Activated CD4-positive, alpha-beta T cell treated with anti-CD3 and anti-CD28 coated beads for 48 hours (primary cell): ENCODE data around the gene ABHD16A.

Experiments used
- DNase-seq: peaks from one replicate; pipeline ENCODE4 v3.0.0-alpha.2; 2020

ABHD16A gene

DNA sequence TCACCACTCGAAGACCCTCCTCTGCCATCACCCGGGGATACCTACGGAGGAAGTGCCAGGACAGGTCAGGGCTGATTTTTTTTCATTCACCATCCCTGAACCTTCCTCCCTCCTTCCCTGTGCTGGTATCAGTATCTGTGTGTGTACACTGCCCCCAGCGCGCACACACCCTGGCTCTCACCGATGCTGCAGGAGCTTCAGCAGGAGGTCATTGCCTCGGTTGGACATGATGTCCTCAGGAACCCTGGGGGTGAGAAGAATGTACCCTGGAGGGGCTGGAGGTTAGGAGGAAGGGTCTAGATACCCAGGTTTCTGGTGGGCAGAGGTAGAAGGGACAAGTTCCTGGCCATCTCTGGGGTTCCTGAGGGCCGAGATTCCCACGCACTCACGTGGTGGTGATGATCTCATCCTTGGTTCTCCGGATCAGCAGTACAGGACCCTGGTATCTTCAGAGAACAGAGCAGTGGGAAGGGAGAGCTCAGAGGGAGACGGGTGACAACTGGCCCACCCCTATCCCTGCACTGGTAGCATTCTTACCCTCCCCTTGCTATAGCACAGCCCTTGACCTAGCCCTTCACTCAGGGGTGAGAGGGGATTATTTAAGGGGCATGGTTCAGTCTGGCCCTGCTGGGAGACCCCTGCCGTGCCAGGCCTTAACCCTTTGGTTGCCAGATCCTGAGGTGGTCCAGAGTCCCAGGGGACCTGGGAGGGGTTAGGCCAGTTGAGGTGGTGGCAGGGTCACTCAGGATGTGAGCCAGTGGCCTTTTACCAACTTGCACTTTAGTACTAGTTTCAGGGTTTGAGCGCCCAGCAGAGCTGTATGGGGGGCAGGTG lies 15.0 kb downstream of the ABHD16A start:
- DNase-seq, result no peak

DNA sequence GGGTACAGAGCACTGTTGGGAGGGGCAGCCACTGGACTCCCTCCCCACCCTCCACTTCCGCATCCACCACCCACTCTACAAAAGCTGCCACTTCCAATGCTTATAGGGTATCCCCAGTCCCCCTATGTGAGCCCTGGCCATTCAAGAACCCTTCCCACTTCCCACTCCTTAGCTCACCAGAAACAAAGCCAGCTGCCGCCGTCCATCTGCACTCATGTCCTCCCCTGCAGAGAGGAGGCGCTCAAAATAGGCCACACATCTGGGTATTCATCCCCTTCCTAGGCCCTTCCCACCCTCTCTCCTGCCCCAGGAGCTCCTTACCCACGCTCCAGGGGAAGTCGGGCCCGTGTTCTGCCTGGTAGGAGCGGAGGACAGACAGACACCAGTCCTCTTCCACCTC lies 15.8 kb downstream of the ABHD16A start:
- no peak for DNase-seq

DNA sequence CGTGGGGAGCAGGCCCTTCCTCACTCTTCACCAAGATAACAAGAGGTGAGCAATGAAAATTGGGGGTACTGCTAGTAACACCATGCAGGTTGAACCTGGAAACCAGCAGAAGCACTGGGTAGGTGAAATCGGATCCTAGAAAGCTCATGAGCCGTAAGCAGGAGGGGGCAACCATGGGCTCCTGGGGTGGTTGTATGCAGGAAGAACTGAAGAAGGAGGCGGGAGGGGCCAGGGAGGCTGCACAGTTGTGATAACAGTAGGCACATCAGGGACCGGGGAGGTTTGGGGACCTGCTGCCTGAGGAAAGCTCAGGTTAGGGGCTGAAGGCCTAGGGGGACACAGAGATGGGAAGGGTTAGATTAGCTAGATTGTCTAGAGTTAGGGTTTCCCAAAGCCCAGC lies 16.6 kb downstream of the ABHD16A start:
- DNase-seq, result no peak

DNA sequence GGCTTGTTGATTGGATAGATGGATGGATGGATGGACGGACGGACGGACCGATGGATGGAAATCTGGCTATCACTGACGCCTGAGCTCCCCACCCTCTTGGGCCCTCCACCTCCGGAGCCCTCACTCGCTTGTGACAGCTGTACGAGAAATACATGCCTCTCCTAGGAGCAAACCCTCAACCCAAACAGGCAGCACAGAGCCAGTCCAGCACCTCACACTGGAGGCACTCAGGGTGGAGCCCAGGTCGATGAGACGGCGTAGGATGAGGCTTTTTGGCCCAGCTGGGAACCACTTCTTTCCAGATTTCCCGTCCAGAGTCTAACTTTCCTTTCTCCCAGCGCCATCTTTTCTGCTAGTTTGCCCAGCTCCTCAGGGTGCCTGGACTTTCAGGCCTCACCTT lies 19.5 kb downstream of the ABHD16A start:
- DNase-seq, result no peak

DNA sequence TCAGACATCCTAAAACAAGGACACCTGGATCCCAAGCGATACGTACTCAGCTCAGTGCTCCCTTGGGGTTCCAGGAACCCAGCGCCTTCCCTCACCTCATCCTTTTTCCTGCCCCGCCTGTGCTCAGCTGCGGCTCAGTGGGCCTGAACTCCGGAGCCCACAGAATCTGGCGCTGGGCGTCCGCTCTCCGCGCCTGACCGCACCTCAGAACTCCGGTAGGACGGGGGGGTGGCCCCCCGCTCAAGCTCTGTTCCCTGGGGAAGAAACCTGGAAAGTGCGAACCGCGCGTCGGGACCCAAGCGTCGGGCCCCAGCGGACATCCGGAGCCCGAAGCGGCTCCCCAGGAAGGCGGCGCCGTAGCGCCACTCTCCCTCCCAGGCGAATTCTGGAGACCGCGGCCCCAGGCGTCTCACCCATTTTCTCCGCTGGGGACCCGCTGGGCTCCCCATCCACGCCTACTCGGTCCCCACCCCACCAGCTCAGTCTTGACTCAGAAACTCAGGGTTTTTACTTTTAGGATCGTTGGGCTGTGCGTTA lies 21.9 kb downstream of the ABHD16A start:
- DNase-seq, result peak; percentile 59

DNA sequence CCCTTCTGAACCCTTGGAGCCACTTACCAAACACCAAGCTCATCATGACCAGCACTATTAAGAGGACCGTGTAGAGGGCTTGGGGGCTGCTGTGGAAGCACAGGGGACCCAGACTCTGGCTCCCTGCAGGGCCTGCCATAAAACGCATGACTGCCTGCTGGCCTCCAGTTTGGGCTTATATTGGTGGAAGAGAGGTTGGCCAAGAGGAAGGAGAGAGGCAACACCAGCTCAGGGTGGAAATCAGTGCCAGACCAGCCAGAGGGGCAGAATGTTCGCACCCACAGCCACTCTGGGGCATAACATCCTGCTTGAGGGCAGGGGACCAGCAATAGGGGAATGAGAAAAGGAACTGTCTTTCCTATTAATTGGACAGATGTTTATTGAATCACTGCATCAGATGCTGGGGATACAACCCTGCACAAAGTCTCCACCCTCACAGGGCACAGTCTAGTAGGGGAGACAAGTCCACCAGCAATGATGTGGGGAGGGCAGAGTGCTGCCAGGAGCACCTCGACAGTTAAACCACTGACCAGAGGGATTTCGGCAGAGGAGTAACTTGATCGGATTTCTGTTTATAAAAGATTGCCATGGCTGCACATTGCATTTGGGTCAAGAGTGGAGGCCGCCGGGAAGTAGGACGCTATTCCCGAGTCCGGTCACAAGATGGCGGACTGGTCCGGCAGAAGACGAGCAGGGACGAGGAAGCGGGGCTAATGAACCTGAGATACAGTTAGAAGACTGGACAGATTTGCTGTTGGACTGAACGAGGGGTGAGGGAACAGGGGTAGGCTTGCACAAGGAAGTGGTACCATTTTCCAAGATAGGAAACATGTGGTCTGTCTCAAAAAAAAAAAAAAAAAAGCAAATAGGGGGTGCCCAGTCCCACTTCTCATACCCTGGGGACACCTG lies 22.6 kb downstream of the ABHD16A start, which contains the start of gene LY6G5C:
Gene LY6G5C, minus strand, starts transcription at position 842 of the 909 bp plus-strand sequence. Its CDS starts 694 bp downstream, at position 148.
- peak; percentile 75 for DNase-seq

DNA sequence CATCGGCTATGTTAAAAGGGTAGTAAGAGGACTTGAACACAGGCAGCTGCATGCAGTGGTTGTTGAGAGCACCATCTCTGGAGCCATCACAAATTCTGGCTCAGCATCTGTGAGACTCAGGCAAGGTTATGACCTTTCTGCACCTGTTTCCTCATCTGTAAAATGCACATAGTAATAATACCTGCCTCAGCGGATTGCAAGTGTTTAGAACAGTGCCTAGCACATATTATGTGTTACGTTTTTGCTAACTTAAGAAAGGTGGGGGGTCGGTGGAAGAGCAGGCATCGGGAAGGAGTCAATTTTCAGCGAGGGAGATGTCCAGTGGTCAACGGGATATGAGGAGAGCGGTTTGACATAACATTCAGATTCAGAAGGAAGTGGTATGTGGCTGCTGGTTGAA lies 25.2 kb downstream of the ABHD16A start:
- DNase-seq, result no peak

DNA sequence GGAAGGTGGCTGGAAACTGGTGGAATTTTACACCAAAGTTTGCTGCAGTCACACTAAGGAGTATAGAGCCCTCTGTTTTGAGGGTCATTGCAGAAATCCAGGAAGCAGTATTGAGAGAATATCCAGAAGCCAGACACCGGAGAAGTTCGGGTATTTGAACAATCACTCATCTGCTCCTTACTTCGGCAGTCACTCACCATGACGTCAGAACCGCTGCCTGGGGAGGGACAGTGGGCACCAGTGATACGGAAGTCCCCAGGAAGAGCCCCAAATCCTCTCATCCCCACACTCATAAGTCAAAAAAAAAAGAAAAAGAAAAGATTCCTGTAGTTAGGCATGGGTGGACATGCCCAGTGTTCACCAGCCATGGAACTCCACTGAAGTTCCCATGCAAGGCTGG lies 26.2 kb downstream of the ABHD16A start:
- no peak for DNase-seq

DNA sequence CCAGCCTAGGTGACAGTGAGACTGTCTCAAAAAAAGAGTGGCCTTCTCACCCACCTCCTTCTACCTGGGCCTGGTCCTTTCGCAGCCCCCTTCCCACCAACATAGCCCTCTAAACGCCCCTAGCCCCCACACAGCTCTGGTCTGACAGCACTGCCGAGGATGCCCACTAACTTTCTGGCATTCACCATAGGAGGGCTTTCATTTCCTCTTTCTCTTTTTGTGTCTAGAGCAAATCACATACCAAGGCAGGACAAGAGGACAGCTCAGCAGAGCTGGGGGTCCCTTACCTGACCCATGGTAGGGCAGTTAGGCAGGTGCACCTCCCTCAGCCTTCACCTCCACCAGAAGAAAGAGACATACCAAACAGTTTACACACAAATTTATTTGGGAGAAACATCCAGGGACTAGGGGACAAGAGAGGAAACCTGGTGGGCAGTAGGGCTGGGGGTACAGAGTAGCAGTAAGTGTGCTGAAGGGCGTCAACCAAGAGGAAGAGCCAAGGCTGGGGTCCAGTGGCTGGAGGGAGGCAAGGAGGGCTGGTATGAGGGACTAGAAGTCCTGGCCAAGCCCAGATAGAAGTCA lies 26.7 kb downstream of the ABHD16A start:
- DNase-seq, result no peak

DNA sequence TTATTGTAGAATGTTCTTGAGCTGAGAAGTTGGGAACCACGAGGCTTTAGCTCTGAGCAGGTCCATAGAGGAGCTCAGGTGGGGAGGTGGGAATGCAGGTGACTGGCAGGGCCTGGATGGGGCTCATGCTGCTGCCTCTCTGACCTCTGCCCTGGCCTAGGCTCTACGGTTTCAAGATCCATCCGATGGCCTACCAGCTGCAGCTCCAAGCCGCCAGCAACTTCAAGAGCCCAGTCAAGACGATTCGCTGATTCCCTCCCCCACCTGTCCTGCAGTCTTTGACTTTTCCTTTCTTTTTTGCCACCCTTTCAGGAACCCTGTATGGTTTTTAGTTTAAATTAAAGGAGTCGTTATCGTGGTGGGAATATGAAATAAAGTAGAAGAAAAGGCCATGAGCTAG lies 33.4 kb downstream of the ABHD16A start, which contains the start of gene LY6G5B:
Gene LY6G5B, plus strand, starts transcription at position 301 of the 400 bp plus-strand sequence. CDS start 975 bp downstream, outside the sequence.
- no peak for DNase-seq

DNA sequence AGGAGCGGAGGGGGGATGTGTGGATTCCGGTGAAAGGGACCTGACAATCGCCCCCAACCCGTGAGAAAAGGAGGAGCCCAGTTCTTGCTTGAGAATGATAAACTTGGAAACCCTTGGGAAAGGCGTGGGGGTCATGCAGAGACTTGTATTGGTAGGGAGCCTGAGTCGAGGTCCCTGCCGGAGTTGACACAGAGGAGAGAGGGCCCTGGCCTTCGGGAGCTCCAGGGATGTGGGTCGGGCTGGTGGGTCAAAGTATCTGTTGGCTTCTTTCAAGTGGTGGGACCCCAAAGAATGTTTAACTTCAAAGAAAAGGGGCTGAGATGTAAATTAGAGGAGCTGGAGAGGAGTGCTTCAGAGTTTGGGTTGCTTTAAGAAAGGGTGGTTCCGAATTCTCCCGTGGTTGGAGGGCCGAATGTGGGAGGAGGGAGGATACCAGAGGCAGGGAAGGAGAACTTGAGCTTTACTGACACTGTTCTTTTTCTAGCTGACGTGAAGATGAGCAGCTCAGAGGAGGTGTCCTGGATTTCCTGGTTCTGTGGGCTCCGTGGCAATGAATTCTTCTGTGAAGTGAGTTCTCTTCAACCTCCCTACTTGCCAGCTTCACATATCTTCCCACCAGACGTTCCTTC lies 36.7 kb downstream of the ABHD16A start:
- DNase-seq, result no peak

DNA sequence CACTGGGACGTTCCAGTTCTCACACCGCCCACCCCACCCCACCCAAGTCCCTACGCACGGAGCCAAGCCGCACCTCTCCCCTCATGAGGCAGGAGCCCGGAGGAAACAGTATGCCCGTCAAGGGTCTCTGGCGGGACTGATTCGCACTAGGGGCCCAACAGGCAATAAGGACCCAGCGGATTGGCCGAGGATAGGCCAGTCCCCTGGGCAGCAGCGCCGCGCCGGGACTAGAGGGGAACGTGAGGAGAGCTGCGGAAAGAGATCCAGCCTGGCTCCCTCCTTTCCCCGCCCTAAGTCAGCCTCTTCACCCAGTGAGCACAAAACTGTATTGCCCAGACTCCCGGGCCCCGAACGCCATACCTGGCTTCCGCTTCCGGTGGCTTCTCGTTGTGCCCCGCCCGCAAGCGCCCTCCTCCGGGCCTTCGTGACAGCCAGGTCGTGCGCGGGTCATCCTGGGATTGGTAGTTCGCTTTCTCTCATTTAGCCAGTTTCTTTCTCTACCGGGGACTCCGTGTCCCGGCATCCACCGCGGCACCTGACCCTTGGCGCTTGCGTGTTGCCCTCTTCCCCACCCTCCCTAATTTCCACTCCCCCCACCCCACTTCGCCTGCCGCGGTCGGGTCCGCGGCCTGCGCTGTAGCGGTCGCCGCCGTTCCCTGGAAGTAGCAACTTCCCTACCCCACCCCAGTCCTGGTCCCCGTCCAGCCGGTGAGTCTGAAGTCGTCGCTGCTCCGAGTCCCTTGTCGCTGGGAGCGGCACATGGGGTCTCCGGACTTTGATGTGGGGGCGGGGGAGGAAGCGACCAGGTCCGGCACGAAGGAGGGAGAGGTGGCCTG lies 37.4 kb downstream of the ABHD16A start, which contains the start of gene CSNK2B:
Gene CSNK2B, plus strand, starts transcription at position 580 of the 836 bp plus-strand sequence. CDS start 752 bp downstream, outside the sequence.
- DNase-seq, result peak; percentile 99

DNA sequence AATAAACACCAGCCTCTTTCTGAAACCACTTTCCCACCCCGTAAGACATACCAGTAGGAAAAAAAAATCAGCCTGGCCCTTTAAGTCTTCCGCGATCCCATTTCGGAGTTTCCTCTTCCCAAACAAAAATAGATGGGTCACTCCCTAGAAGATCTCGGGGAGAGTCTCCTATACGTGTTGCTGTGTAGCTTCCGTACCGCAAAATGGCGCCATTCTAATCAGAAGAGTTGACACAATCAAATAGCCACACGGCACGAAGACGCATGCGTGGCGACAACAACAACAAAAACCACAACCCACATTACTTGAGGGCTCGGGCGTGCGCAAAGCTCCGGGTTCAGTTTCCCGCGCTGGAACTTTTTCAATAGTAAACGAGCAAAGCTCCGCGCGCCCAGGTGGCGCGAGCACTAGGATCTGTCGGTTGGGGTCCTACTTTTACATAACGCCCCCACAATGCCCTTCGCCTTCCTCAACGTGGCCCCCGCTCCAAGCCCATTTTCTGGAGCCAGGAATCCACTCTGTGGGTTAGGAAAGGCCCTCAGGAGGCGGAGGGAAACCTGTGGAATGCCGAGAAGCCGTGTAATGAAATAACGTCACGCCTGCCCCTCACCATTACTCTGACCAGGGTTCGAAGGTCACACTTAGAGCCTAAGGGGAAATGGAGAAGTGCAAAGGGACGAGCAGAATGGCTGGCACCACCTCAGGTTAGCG lies 38.2 kb downstream of the ABHD16A start, which contains the start of gene GPANK1:
Gene GPANK1, minus strand, starts transcription at position 208 of the 711 bp plus-strand sequence. CDS start 519 bp downstream, outside the sequence.
- DNase-seq, result peak; percentile 93

DNA sequence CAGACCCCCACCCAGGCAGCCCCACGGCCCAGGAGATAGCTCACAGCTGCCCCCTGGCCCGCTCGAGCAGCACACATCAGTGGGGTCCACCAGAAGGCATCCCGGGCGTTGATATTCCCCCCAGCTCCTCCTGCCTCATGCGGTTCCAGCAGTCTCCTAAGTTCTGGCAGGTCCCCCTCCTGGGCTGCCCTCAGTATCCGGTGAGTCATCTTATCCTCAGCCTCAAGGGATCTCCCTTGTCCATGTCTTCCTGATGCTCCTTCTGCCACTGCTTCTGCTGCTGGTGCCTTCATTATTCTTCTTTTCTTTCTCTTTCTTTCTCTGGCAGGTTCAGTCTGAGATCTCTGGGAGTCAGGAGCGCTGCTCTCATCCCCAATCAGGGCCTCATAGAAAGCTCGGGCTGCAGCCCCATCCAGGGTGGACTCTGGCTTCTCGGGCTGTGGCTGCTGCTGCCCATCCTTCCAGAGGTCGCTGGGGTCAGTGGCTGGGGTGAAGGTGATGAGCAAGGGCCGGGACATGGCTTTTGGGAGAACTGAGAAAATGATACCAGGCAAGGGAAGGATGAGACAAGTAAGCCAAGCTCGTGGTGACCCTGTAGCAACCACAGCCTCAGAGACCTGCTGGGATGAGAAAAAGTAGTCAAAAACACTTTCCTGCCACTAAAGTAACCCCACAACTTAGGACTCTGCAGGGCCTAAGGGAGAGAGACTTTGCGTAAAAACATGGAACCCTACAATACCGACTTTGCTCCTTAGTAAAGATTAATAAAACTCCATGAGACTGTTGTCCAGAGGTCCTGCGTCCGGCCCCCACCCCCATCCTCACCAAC lies 38.9 kb downstream of the ABHD16A start:
- no peak for DNase-seq

DNA sequence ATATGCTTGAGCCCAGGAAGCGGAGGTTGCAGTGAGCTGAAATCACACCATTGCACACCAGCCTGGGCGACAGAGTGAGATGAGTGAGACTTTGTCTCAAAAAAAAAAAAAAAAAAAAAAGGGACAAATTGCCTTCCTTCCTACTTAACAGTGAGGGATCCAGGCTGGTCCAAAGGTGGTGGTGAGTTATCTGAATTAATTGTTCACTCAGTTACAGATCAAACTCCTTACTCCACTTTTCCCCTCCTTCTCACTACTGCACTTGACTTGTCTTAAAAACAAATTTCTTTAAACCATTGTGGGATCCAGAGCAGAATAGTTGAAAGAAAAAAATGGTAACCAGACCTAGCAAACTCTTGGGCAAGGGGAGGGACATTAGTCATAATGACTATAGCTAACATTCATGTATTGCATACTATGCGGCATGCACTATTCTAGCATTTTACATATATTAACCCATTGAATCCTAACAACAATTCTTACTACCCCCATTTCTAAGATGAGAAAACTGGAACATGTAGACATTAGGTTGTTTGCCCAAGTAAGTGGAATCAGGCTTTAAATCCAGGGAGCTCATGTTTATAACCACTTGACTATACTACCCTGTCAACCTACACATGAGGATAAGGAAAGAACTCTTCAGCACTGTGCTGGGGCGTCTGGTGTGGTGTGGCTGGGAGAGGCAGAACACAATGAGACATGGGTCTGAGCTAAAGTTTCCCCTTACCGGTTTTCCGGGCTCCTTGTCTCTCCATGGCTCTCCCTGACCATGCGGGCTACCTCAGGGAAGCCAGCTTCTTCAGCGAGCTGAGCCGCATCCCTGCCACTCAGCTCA lies 39.8 kb downstream of the ABHD16A start:
- DNase-seq, result no peak

DNA sequence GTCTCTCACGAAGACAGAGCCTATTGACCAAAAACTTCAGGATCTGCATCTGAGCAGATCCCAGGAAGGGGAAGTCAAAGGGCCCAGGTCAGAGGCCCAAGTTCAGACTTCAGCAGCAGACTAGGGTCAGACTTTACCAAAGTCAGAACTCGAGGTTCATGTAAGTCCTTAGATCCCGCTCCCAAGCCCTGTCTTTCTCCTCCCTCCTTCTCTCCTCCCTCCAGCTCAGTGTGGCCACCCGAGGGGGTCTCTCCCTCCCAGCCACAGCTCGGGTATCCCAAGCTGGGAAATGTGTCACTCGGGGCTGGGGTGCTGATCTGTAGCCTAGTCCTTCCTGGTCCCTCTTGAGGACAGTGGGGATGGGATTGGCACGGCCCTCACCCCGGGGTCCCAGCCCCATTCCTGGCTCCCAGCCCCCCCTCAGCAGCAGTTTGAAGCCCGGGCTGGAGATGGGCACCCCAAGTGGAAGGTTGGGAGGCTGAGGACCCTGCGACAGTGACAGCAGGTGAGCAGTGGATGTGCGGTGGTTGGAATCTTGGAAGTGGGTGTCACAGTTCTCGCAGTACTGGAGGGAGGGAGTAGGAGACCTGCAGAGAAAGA lies 40.9 kb downstream of the ABHD16A start:
- no peak for DNase-seq

DNA sequence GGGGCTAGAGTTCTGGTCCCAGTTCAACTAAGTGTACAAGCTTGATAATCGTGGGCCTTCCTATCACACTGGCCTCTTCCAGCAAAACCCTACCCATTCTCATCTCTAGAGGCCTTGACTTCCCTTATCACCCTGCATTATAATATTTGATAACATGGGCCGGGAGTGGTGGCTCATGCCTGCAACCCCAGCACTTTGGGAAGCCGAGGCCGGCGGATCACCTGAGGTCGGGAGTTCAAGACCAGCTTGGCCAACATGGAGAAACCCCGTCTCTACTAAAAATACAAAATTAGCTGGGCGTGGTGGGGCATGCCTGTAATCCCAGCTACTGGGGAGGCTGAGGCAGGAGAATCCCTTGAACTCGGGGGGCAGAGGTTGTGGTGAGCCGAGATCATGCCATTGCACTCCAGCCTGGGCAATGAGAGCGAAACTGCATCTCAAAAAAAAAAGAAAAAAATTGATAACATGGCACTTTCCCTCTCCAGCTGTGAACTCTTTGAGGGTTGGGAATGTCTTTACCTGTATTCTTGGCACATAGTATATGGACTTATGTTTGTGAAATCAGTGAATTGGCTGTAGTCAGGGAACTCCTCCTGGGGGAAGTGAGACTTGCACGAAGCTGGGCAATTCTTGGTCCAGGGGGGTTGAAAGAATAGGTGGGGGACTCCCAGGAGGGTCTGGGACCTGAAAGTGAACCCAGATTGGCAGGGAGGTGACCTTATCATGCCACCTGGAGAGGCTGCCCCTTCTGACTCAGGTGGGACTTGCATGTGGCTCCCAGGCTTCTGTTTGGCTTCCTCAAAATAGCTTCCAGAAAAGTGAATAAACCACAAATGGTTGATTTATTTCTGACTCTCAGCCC lies 41.6 kb downstream of the ABHD16A start:
- no peak for DNase-seq
